GM03348 (cell line): ENCODE data around the gene ARMC10.
"Not testable (repeated sequence)": the region's sequence is repeated elsewhere in the genome, so short reads cannot be mapped to it uniquely, and the experiment has no call there.

Experiments used
- DNase-seq: peaks from one replicate; pipeline ENCODE4 v3.0.0; 2012; ENCODE audit warnings: low spot score

Gene ARMC10

GRCh38 chr7:103124429-103124979 lies 49.6 kb downstream of the ARMC10 start:
- no peak for DNase-seq

GRCh38 chr7:103127006-103127405 lies 52.1 kb downstream of the ARMC10 start:
- DNase-seq, result no peak

DNA sequence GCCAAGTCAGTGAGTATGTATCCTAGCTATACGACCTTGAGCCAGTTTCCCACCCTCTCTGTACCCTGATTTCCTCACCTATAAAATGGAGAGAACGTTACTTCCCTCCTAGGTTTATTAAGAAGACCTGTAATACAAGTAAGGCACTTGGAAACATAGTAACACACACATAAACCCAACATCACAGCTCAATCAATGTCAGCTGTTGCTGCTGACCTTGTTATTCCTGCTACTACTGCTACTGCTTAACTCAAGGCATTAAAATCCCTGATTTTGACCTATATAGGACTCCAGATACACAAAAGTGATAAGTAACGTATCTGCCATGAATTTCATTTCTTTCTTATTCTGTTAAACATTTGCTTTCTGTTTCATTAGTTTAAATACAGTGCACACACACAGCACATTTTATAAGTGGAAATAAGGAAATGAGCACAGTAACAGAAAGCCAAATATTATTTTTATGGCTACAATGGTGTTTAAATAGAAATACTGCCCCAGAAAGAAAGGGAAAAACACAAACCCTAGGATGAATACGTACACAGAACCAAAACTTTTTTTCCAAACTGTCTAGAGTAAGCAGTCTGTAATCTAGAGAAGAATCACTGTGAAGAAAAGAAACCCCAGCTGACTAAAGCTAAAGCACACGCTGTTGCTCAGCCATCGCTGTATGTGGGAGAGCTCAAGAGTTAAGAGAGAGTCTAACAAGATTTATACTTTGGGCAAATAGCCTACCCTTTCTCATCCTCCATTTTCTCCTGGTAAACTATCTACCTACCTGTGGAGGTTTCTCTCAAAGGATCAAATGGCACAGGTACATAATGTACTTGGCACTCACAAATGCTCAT lies 55.0 kb downstream of the ARMC10 start:
- no peak for DNase-seq

- no peak for DNase-seq
Observed at GRCh38 chr7:103130901-103131624, 56.1 kb downstream of the ARMC10 start.

- DNase-seq, result no peak
Observed at GRCh38 chr7:103132995-103133688, 58.2 kb downstream of the ARMC10 start.

DNA sequence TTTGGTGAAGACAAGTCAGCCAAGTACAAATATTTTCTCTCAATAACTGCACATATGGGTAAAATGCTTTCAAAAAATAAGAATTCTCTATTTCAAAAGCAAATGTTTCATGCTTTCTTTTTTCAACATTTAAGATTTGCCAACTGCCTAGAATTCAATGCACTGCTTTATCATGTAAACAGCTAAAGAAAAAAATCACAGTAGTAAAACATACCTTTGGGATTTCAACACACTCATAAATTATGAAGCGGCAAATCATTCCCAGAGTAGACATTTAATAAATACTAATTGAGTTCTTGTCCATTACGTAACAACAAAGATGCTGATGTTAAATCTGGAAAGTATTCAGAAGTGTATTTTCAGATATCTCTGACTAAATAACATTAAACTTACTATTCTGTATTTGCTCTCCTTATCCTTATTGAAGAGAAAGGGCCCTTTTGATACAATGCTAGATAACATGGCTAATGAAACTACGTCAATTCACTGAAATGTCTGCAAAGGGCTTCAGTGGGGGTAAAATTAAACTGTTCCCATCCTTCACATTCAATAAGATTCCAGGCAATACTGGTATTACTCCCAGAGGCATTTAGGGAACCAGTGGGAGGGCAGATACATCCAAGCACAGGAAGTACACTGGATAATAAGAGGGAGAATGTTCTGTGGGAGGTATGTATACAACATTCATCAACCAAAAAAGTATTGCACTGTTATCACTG lies 60.1 kb downstream of the ARMC10 start:
- DNase-seq, result peak; percentile 13

DNA sequence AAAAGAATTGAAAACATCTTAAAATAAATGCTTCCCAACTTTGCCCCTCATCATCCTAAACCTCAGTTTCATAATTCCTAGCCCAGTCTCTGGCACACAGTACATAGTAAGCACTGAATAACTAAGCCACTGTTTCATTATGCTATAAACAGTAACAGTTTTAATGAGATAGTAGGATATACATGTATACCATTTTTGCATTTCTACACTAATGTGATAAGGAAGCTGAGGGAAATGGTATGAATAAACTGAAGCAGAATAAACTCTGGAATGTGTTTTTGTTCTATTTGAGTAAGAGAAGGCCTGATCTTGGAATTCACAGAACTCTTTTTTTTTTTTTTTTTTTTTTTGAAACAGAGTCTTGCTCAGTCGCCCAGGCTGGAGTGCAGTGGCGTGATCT lies 65.1 kb downstream of the ARMC10 start:
- DNase-seq, result no peak

- no peak for DNase-seq
Observed at GRCh38 chr7:103140685-103141084, 65.7 kb downstream of the ARMC10 start.

DNA sequence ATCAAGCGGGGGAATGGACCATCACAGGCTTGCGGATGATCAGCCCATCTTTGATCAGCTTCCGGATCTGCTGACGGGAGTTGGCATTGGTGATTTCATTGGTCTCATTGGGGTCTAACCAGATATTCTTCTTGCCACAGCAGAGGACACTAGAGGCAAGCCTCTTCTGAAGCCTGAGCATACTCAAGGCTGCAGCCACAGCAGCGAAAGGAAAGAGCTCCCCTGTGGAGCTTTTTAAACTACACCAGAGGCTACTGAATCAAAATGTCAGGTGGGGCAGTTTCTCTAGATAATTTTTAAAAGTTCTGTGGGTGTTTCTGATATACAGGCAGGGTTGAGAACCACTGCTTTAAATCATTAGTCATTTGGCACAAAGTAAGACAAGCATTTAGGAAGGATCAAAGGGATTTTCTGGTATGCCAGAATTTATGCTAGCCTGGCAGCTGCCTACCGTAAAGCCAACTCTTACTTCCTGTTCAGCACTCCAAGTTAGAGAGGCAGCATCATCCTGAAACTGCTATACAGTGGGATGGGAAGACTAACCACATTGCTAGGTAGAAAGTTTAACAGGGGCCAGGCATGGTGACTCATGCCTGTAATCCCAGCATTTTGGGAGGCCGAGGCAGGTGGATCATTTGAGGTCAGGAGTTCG lies 66.9 kb downstream of the ARMC10 start:
- no peak for DNase-seq

DNA sequence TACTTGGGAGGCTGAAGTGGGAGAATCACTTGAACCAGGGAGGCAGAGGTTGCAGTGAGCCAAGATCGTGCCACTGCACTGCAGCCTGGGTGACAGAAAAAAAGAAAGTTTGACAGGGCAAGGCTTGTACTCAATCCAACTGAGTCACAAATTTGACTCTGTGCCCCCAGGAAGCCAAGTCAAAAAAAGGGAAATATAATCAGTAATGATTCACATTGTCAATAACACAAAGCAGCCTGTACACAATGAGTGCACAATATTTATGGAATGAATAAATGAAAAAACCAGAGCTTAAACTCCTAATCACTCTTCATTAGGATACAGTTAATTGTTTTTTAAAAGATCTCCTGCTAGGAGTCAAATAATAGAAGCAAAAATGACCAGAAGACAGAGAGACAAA lies 67.6 kb downstream of the ARMC10 start:
- DNase-seq, result no peak

- no peak for DNase-seq
Observed at GRCh38 chr7:103143868-103144267, 68.9 kb downstream of the ARMC10 start.

DNA sequence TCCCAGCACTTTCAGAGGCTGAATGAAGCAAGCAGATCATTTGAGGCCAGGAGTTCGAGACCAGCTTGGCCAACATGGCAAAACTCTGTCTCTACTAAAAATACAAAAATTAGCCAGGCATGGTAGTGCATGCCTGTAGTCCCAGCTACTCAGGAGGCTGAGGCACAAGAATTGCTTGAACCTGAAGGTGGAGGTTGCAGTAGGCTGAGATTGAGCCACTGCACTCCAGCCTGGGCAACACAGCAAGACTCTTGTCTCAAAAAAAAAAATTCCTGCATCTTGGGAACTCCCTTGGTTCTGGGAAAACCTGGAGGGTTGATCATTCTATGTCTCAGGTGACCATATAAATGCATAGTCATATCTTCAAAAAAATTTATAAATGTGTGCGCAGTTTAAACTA lies 69.8 kb downstream of the ARMC10 start:
- DNase-seq, result not testable (repeated sequence)

GRCh38 chr7:103148131-103148993 lies 73.4 kb downstream of the ARMC10 start:
- no peak for DNase-seq
